HTERT RPE-1 (cell line): ENCODE data around the gene MYO15A.

ENCODE experiments used
- in situ Hi-C: fragments of 300-500 bp; cut with MboI; formaldehyde crosslinking; loops from 4 replicates; pipeline ENCODE4 v1.14.3; 2020; ENCODE audit warnings: low sequenced_read_pairs

Gene MYO15A

DNA sequence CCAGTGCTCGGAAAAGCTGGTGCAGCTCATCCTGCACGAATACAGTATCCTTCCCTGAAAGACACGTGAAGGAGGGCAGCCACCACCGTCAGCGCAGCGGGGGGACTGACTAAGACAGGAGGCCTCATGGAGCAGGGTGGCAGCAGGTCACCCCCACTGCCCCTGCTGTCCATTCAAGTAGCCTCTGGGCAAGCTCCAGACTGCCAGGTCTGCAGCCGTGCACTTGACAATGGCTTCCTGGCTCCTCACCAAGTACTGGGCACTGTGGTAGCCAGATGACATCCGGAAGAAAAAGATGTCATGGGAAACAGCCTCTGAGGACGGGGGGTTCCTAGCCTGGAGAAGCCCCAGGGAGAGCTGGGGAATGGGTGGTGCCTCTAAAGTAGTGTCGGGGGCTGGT is 7.9 kb upstream of the MYO15A start:
- in situ Hi-C loops = no loop called here

DNA sequence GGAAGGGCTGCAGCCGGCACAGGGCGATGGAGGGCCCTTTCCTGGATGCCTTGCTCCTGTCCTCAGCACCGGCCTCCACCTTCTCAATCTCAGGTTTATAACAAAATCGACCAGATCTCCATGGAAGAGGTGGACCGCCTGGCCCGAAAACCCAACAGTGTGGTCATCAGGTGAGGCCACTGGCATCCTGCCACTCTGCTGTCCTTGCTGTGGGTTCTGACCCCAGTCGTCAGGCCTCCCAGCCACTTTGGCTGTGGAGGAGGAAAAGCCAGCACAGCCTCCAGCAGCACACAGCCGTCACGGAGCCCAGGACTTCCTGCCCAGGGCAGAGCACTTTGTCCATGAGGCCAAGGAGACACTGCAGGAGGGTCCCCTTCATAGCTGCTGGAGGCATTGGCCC is 6.7 kb upstream of the MYO15A start:
- in situ Hi-C loops = no loop called here

DNA sequence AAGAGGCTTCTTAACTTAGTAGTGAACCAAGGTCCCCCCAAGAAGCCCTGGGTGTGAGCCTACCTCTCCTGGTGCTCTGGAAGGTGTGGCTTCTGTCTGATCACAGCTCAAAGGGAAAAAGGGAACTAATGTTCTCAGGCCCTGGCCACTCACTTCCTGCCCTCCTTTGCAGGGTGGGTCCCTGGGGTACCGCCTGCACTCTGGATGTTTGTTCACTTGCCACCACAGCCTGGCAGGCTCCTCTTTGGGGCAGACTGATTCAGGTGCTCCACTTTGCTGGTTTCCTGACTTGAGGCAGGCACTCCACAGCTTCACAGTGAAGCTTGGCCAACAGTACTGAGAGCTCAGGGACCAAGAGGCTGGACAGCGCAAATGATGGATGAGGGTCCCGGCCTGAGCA is 5.9 kb upstream of the MYO15A start:
- in situ Hi-C loops = no loop called here

DNA sequence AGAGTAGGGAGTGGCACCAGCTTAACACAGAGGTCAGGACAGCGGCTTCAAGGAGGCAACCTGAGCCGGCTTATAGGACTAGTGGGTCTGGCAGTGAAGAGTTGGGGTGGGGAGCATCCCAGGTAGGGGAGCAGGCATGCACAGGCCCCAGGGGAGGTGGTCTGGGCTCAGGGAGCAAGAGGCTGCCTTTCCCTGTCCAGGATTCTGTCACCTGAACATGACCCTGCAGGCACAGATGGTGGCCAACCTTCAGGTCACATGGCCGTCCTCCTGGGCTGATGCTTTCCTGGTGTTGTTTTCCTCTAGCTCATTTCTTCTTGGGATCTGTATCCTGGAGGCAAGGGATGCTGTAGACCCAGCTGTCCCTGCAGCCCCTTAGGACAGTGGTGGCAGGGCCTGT is 3.5 kb upstream of the MYO15A start:
- in situ Hi-C loops = no loop called here

DNA sequence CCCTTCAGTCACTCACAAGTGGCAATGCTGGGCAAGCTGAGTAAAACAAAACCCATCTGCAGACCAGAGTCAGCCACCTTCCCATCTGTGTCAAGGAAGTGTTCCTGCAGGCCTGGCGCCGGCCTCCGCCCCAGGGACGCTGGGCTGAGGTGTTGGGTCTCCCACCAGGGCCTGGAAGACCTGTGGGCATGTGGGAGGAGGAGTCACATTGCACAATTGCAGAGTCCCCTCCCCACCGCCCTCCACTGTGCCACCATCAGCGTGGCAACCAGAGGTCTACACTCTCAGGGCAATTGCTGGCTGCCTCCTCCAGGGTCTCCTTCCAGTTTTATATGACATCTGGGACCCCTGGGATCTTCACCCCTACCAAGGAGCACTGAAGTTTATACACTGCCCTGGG is 3.0 kb upstream of the MYO15A start:
- in situ Hi-C loops = no loop called here

GRCh38 chr17:18106211-18106610 is 2.3 kb upstream of the MYO15A start:
- in situ Hi-C loops = no loop called here

DNA sequence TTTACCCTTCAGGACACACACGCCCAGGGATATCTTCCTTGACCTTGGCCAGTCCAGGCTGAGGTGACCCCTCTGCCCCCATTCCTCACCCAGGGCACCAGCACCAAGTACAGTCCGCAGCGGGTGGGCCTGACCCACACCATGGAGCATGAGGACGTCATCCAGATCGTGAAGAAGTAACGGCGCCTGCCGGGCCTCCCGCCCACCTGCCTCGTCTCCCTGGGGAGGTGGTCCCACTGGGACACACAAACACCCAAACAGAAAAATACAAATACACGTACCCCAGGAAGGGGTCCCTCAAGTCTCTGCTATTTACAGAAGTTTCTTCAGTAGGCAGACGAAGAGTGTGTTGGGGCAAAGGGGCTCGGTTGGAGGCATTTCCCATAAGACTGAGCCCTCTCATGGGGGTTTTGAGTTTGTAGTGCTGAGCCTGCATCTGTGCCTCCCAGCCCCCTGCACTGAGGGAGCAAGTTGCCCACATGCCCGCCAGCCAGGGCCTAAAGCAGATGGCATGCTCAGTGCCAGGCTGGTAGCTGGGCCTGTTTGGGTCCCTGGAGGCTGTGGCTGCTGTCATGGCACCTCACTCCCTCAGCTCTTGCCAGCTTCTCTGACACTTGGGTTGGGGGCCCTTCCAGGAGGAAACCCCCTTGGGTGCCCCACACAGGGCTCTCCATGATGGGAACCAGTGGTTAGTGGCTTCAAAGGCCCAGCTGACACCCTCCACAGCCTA is 1.3 kb upstream of the MYO15A start:
- in situ Hi-C loops = no loop called here

- in situ Hi-C loops = no loop called here
Measured at GRCh38 chr17:18107971-18108370, 585 bp upstream of the MYO15A start.

GRCh38 chr17:18109935-18110485 is 1.5 kb downstream of the MYO15A start:
- in situ Hi-C loops = no loop called here

DNA sequence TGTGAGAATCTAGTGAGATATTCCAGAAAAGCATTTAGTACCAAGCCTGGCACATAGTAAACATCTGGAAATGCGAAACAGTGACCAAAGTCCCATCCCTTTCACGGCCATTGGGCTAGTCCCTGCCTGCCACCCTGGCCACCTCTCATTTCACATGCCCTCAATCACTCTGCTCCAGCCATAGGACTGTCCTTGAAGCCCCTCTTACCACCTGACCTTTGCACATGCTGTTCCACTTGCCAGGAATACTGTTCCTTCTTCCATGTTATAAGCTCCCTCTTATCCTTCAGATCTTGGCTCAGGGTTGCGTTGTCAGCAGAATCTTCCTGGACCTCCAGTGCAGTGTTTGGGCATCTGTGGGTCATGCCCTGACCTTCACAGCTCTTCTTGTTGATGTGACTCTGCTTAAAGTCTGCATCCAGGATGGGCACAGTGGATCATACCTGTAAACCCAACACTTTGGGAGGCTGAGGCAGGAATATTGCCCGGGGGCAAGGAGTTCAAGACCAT is 2.1 kb downstream of the MYO15A start:
- in situ Hi-C loops = no loop called here

GRCh38 chr17:18111330-18111971 is 2.9 kb downstream of the MYO15A start:
- in situ Hi-C loops = no loop called here

GRCh38 chr17:18115517-18115916 is 7.0 kb downstream of the MYO15A start:
- in situ Hi-C loops = no loop called here

GRCh38 chr17:18116078-18116477 is 7.5 kb downstream of the MYO15A start:
- in situ Hi-C loops = no loop called here

GRCh38 chr17:18117533-18117932 is 9.0 kb downstream of the MYO15A start:
- in situ Hi-C loops = no loop called here

- in situ Hi-C loops = no loop called here
Measured at GRCh38 chr17:18117982-18118975, 9.7 kb downstream of the MYO15A start.

- in situ Hi-C loops = no loop called here
Measured at GRCh38 chr17:18119166-18119745, 10.7 kb downstream of the MYO15A start.

DNA sequence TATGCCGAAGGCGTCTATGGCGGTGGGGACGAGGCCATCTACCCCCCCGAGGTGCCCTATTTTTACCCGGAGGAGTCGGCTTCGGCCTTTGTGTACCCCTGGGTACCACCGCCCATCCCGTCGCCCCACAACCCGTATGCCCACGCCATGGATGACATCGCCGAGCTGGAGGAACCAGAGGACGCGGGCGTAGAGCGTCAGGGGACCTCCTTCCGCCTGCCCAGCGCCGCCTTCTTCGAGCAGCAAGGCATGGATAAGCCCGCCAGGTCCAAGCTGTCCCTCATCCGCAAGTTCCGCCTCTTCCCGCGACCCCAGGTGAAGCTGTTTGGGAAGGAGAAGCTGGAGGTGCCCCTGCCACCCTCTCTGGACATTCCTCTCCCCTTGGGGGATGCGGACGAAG is 11.4 kb downstream of the MYO15A start:
- in situ Hi-C loops = no loop called here

DNA sequence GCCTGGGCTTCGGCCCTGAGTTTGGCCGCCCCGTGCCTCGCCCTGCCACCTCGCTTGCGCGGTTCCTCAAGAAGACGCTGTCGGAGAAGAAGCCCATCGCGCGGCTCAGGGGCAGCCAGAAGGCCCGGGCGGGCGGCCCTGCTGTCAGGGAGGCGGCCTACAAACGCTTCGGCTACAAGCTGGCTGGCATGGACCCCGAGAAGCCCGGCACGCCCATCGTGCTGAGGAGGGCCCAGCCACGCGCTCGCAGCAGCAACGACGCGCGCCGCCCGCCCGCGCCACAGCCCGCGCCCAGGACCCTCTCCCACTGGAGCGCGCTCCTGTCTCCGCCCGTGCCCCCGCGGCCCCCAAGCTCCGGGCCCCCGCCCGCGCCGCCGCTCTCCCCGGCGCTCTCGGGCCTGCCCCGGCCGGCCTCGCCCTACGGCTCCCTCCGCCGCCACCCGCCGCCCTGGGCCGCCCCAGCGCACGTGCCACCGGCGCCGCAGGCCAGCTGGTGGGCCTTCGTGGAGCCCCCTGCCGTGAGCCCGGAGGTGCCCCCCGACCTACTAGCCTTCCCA is 12.0 kb downstream of the MYO15A start:
- in situ Hi-C loops = no loop called here

DNA sequence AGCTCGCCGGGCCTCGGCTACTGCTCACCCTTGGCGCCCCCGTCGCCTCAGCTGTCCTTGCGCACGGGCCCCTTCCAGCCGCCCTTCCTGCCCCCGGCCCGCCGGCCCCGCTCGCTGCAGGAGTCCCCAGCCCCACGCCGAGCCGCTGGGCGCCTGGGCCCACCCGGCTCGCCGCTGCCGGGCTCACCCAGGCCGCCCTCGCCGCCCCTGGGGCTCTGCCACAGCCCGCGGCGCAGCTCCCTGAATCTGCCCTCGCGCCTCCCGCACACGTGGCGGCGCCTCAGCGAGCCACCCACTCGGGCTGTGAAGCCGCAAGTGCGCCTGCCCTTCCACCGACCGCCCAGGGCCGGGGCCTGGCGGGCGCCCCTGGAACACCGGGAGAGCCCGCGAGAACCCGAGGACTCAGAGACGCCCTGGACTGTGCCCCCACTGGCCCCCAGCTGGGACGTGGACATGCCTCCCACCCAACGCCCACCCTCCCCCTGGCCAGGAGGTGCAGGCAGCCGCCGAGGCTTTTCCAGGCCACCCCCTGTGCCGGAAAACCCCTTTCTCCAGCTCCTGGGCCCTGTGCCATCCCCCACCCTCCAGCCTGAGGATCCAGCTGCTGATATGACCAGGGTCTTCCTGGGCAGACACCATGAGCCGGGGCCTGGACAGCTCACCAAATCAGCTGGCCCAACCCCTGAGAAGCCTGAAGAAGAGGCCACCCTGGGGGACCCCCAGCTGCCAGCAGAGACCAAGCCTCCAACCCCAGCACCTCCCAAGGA is 12.8 kb downstream of the MYO15A start:
- in situ Hi-C loops = no loop called here
